ENCODE data around the gene TRMT10A. TPM values are rescaled to one million over a fixed set of nuclear protein-coding genes. Genes with fewer than 3 reads are reported as not detected.
"Not testable (repeated sequence)": the region's sequence is repeated elsewhere in the genome, so short reads cannot be mapped to it uniquely, and the experiment has no call there.

The TRMT10A gene
- total RNA-seq, 4 donors from 2014 or later: 2.6 to 7.3 (median 5.9) TPM

GRCh38 chr4:99540277-99540939, 23.4 kb downstream of the TRMT10A start:
- Histone ChIP-seq H3K9me3 (no peaks in the 10 kb centered on the region), H3K27me3 (no peaks in the 10 kb centered on the region), H3K4me1 (no peaks in the 10 kb centered on the region), H3K36me3 (no peaks in the 10 kb centered on the region), H3K27ac (no peak overlapping the region), H3K4me3 (no peak overlapping the region)
- intact Hi-C loops (cut with DNase I; ENCODE audit: low total_unique reads): no loop called here
- in situ Hi-C loops (cut with MboI; ENCODE audit: low sequenced_read_pairs in 4 of 4): no loop called here
- TF ChIP-seq CTCF (IDR thresholded peaks at IDR 0.05 in 4 of 5, conservative IDR thresholded peaks at IDR 0.05 in 1 of 5) (no peak), POLR2A (IDR thresholded peaks at IDR 0.05) (no peak)
- no peak for DNase-seq
- ATAC-seq: no peak

GRCh38 chr4:99537674-99538073, 26.2 kb downstream of the TRMT10A start:
- no peak overlapping the region for H3K4me3 ChIP-seq
- H3K9me3 ChIP-seq: no peaks in the 10 kb centered on the region
- no peaks in the 10 kb centered on the region for H3K27me3 ChIP-seq
- H3K4me1 ChIP-seq: no peaks in the 10 kb centered on the region
- TF ChIP-seq POLR2A (IDR thresholded peaks at IDR 0.05) (no peak), CTCF (IDR thresholded peaks at IDR 0.05 in 4 of 5, conservative IDR thresholded peaks at IDR 0.05 in 1 of 5) (no peak)
- ATAC-seq (no peak), DNase-seq (no peak)
- in situ Hi-C loops (cut with MboI; ENCODE audit: low sequenced_read_pairs in 4 of 4): loop anchor here in 1 of 4 donors (10.0 kb wide), 1 partner anchor 403 kb away; no protein-coding TSS in a partner anchor
- H3K36me3 ChIP-seq: no peaks in the 10 kb centered on the region
- H3K27ac ChIP-seq: no peak overlapping the region
- intact Hi-C loops (cut with DNase I; ENCODE audit: low total_unique reads): no loop called here

- H3K27ac ChIP-seq: no peak overlapping the region
- no peaks in the 10 kb centered on the region for H3K27me3 ChIP-seq
- no peak overlapping the region for H3K4me3 ChIP-seq
- intact Hi-C loops (cut with DNase I; ENCODE audit: low total_unique reads): no loop called here
- TF ChIP-seq POLR2A (IDR thresholded peaks at IDR 0.05) (no peak), CTCF (IDR thresholded peaks at IDR 0.05 in 4 of 5, conservative IDR thresholded peaks at IDR 0.05 in 1 of 5) (no peak)
- in situ Hi-C loops (cut with MboI; ENCODE audit: low sequenced_read_pairs in 4 of 4): loop anchor here in 1 of 4 donors (10.0 kb wide), 1 partner anchor 402 kb away; no protein-coding TSS in a partner anchor
- no peak for ATAC-seq
- no peaks in the 10 kb centered on the region for H3K9me3 ChIP-seq
- no peak for DNase-seq
- no peaks in the 10 kb centered on the region for H3K4me1 ChIP-seq
- no peaks in the 10 kb centered on the region for H3K36me3 ChIP-seq
Measured at GRCh38 chr4:99536848-99537247, 27.0 kb downstream of the TRMT10A start.

- no peaks in the 10 kb centered on the region for H3K9me3 ChIP-seq
- TF ChIP-seq POLR2A (IDR thresholded peaks at IDR 0.05) (no peak), CTCF (IDR thresholded peaks at IDR 0.05 in 4 of 5, conservative IDR thresholded peaks at IDR 0.05 in 1 of 5) (no peak)
- intact Hi-C loops (cut with DNase I; ENCODE audit: low total_unique reads): no loop called here
- in situ Hi-C loops (cut with MboI; ENCODE audit: low sequenced_read_pairs in 4 of 4): loop anchor here in 1 of 4 donors (10.0 kb wide), 1 partner anchor 401 kb away; no protein-coding TSS in a partner anchor
- H3K4me3 ChIP-seq: no peak overlapping the region
- H3K4me1 ChIP-seq: no peaks in the 10 kb centered on the region
- ATAC-seq (no peak), DNase-seq (no peak)
- H3K27ac ChIP-seq: no peak overlapping the region
- no peaks in the 10 kb centered on the region for H3K27me3 ChIP-seq
- no peaks in the 10 kb centered on the region for H3K36me3 ChIP-seq
Measured at GRCh38 chr4:99536271-99536670, 27.6 kb downstream of the TRMT10A start.

GRCh38 chr4:99534699-99535098, 29.1 kb downstream of the TRMT10A start:
- H3K4me1 ChIP-seq; intact Hi-C loops (cut with DNase I; ENCODE audit: low total_unique reads); DNase-seq; H3K36me3 ChIP-seq; H3K9me3 ChIP-seq; H3K4me3 ChIP-seq; H3K27me3 ChIP-seq; ATAC-seq; H3K27ac ChIP-seq: not testable (repeated sequence)
- in situ Hi-C loops (cut with MboI; ENCODE audit: low sequenced_read_pairs in 4 of 4): loop anchor here in 1 of 4 donors (10.0 kb wide), 1 partner anchor 400 kb away; no protein-coding TSS in a partner anchor
